GM21447 (cell line): ENCODE data around the gene CAPN14.
"Not testable (repeated sequence)": the region's sequence is repeated elsewhere in the genome, so short reads cannot be mapped to it uniquely, and the experiment has no call there.

ENCODE experiments used
- ATAC-seq: cut with Tn5 transposase; IDR thresholded peaks from one replicate; pipeline ENCODE4 v1.9.1; 2021; ENCODE audit not compliant: unreplicated experiment

The CAPN14 gene

GRCh38 chr2:31200972-31201371 lies 16.3 kb downstream of the CAPN14 start:
- ATAC-seq = no peak

GRCh38 chr2:31199206-31199605 lies 18.1 kb downstream of the CAPN14 start:
- no peak for ATAC-seq

GRCh38 chr2:31197669-31198068 lies 19.6 kb downstream of the CAPN14 start:
- ATAC-seq = no peak

GRCh38 chr2:31197166-31197565 lies 20.1 kb downstream of the CAPN14 start:
- ATAC-seq = no peak

- ATAC-seq = no peak
Observed at GRCh38 chr2:31196622-31197021, 20.7 kb downstream of the CAPN14 start.

- no peak for ATAC-seq
Observed at GRCh38 chr2:31193806-31194205, 23.5 kb downstream of the CAPN14 start.

GRCh38 chr2:31192851-31193392 lies 24.4 kb downstream of the CAPN14 start:
- ATAC-seq = no peak

- ATAC-seq = no peak
Observed at GRCh38 chr2:31192396-31192795, 24.9 kb downstream of the CAPN14 start.

- ATAC-seq = no peak
Observed at GRCh38 chr2:31191931-31192330, 25.4 kb downstream of the CAPN14 start.

GRCh38 chr2:31190188-31190587 lies 27.1 kb downstream of the CAPN14 start:
- ATAC-seq = no peak

- no peak for ATAC-seq
Observed at GRCh38 chr2:31189141-31189540, 28.2 kb downstream of the CAPN14 start.

- no peak for ATAC-seq
Observed at GRCh38 chr2:31188131-31188530, 29.2 kb downstream of the CAPN14 start.

- no peak for ATAC-seq
Observed at GRCh38 chr2:31187166-31187565, 30.1 kb downstream of the CAPN14 start.

- ATAC-seq = not testable (repeated sequence)
Observed at GRCh38 chr2:31183973-31184372, 33.3 kb downstream of the CAPN14 start.

GRCh38 chr2:31176742-31177141 lies 40.6 kb downstream of the CAPN14 start:
- ATAC-seq = no peak

GRCh38 chr2:31171142-31171541 lies 46.2 kb downstream of the CAPN14 start:
- ATAC-seq = no peak

- peak; percentile 67 for ATAC-seq
Observed at GRCh38 chr2:31170071-31170698, 47.1 kb downstream of the CAPN14 start.

GRCh38 chr2:31168291-31168690 lies 49.0 kb downstream of the CAPN14 start:
- ATAC-seq = no peak

GRCh38 chr2:31166925-31167324 lies 50.4 kb downstream of the CAPN14 start:
- ATAC-seq = no peak

- no peak for ATAC-seq
Observed at GRCh38 chr2:31163011-31163539, 54.2 kb downstream of the CAPN14 start.

- no peak for ATAC-seq
Observed at GRCh38 chr2:31161637-31162036, 55.7 kb downstream of the CAPN14 start.

- ATAC-seq = no peak
Observed at GRCh38 chr2:31151501-31151900, 65.8 kb downstream of the CAPN14 start.
